ENCODE results near the gene FYB2.

The FYB2 gene

GRCh38 chr1:56863265-56863992, 44.2 kb upstream of the FYB2 start:
- H3K36me3 ChIP-seq (replicated peaks): no peaks in the 10 kb centered on the region
- in situ Hi-C loops (cut with HindIII; ENCODE audit: low pct_ligation_motif_present, low sequenced_read_pairs): no loop called here
- H3K27ac ChIP-seq: no peak overlapping the region
- H3K4me3 ChIP-seq (ENCODE audit: low read depth, low read length): no peak overlapping the region
- H3K27me3 ChIP-seq (replicated peaks): no peaks in the 10 kb centered on the region
- no peak for TF ChIP-seq CTCF (IDR thresholded peaks at IDR 0.05; ENCODE audit: low read depth, low read length, missing control alignments)
- DNase-seq: no peak

- Histone ChIP-seq H3K4me3 (ENCODE audit: low read depth, low read length) (no peak overlapping the region), H3K27ac (no peak overlapping the region), H3K27me3 (replicated peaks) (no peaks in the 10 kb centered on the region), H3K36me3 (replicated peaks) (no peaks in the 10 kb centered on the region)
- in situ Hi-C loops (cut with HindIII; ENCODE audit: low pct_ligation_motif_present, low sequenced_read_pairs): no loop called here
- no peak for TF ChIP-seq CTCF (IDR thresholded peaks at IDR 0.05; ENCODE audit: low read depth, low read length, missing control alignments)
- no peak for DNase-seq
Observed at GRCh38 chr1:56859287-56859686, 40.1 kb upstream of the FYB2 start.

- in situ Hi-C loops (cut with HindIII; ENCODE audit: low pct_ligation_motif_present, low sequenced_read_pairs): no loop called here
- no peak for TF ChIP-seq CTCF (IDR thresholded peaks at IDR 0.05; ENCODE audit: low read depth, low read length, missing control alignments)
- no peaks in the 10 kb centered on the region for H3K36me3 ChIP-seq (replicated peaks)
Observed at GRCh38 chr1:56856186-56856585, 37.0 kb upstream of the FYB2 start.

GRCh38 chr1:56855190-56855589, 36.0 kb upstream of the FYB2 start:
- H3K27me3 ChIP-seq (replicated peaks): no peaks in the 10 kb centered on the region
- in situ Hi-C loops (cut with HindIII; ENCODE audit: low pct_ligation_motif_present, low sequenced_read_pairs): no loop called here
- H3K36me3 ChIP-seq (replicated peaks): no peaks in the 10 kb centered on the region
- no peak for TF ChIP-seq CTCF (IDR thresholded peaks at IDR 0.05; ENCODE audit: low read depth, low read length, missing control alignments)
- H3K4me3 ChIP-seq (ENCODE audit: low read depth, low read length): no peak overlapping the region
- no peak for DNase-seq
- no peak overlapping the region for H3K27ac ChIP-seq

More at GRCh38 chr1:56856186-56856585, 37.0 kb upstream of the FYB2 start:
- no peak overlapping the region for H3K4me3 ChIP-seq (ENCODE audit: low read depth, low read length)
- H3K27ac ChIP-seq: no peak overlapping the region
- no peaks in the 10 kb centered on the region for H3K27me3 ChIP-seq (replicated peaks)
- no peak for DNase-seq

- no peak within 1 kb of the TSS for H3K27ac ChIP-seq
- DNase-seq: no peak
- no peaks in the 10 kb centered on the region for H3K36me3 ChIP-seq (replicated peaks)
- in situ Hi-C loops (cut with HindIII; ENCODE audit: low pct_ligation_motif_present, low sequenced_read_pairs): no loop called here
- H3K4me3 ChIP-seq (ENCODE audit: low read depth, low read length): no peak within 1 kb of the TSS
- no peak for TF ChIP-seq CTCF (IDR thresholded peaks at IDR 0.05; ENCODE audit: low read depth, low read length, missing control alignments)
- H3K27me3 ChIP-seq (replicated peaks): no peaks in the 10 kb centered on the region
Observed at GRCh38 chr1:56854521-56855099, 35.4 kb upstream of the FYB2 start, which contains the start of gene C8A. C8A (plus strand) TSS chr1:56854797; CDS start chr1:56854902, 105 bp downstream.
